ENCODE data around the gene PTH1R.

DNA sequence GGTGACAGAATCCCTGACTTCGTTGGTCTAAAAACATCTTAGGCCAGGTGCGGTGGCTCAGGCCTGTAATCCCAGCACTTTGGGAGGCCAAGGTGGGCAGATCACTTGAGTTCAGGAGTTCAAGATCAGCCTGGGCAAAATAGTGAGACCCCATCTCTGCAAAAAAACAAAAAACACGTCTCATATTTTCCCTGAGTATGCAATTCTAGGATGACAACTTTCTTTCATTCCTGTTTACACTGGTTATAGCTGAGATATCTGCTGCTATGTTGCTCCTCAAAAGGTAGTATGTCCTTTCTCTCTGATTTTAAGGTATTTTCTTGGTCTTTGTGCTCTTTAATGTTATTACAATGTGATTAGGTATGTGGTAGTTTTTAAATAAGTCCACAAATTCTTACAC is 39.3 kb downstream of the PTH1R start:
- no peak for TF ChIP-seq POLR2A (IDR thresholded peaks at IDR 0.05; ENCODE audit: extremely low read depth, insufficient read length)
- TF ChIP-seq CTCF (IDR thresholded peaks at IDR 0.05; ENCODE audit: low read depth, low read length), result no peak

Data from NB4 (cell line).